ENCODE results near the gene ZNF705A.
"Not testable (repeated sequence)": the region's sequence is repeated elsewhere in the genome, so short reads cannot be mapped to it uniquely, and the experiment has no call there.

- TF ChIP-seq, protein P1, sequence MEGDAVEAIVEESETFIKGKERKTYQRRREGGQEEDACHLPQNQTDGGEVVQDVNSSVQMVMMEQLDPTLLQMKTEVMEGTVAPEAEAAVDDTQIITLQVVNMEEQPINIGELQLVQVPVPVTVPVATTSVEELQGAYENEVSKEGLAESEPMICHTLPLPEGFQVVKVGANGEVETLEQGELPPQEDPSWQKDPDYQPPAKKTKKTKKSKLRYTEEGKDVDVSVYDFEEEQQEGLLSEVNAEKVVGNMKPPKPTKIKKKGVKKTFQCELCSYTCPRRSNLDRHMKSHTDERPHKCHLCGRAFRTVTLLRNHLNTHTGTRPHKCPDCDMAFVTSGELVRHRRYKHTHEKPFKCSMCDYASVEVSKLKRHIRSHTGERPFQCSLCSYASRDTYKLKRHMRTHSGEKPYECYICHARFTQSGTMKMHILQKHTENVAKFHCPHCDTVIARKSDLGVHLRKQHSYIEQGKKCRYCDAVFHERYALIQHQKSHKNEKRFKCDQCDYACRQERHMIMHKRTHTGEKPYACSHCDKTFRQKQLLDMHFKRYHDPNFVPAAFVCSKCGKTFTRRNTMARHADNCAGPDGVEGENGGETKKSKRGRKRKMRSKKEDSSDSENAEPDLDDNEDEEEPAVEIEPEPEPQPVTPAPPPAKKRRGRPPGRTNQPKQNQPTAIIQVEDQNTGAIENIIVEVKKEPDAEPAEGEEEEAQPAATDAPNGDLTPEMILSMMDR (IDR thresholded peaks at IDR 0.05; ENCODE audit: insufficient read depth, low read depth, low read length): not testable (repeated sequence)
- not testable (repeated sequence) for TF ChIP-seq EZH2 (IDR thresholded peaks at IDR 0.05; ENCODE audit: insufficient read depth, low read length)
Measured at GRCh38 chr12:8182923-8183322, 26.1 kb downstream of the ZNF705A start.

Data from astrocyte (in vitro differentiated cells and primary cell).